CD14-positive monocyte (primary cell): ENCODE data around the gene MARCHF3. TPM values are rescaled to one million over a fixed set of nuclear protein-coding genes. Genes with fewer than 3 reads are reported as not detected.

Experiments used
- DNase-seq, 3 donors: peaks; one replicate each; pipeline ENCODE4 v3.0.0-alpha.2; 2011 to 2022
- H2AFZ ChIP-seq: 2 replicates; pipeline ENCODE4 v1.6.0; 2012; ENCODE audit warnings: mild to moderate bottlenecking, low read depth, low read length, inconsistent platforms; ENCODE audit not compliant: insufficient read depth, poor library complexity, severe bottlenecking
- H3K27ac ChIP-seq, 2 donors: 1 replicate in 1 of 2; 2 replicates in 1 of 2; pipeline ENCODE4 v1.5.1; 2012 to 2013; ENCODE audit warnings: low read length in 2 of 2, control low read depth in 1 of 2, inconsistent platforms in 1 of 2, low read depth in 1 of 2, mild to moderate bottlenecking in 1 of 2
- H3K27me3 ChIP-seq, 2 donors: one replicate each; pipeline versions ENCODE4 v1.6.0 to v1.6.1; 2011 to 2013; ENCODE audit warnings: low read length in 2 of 2; ENCODE audit not compliant: control insufficient read depth in 2 of 2, insufficient read depth in 2 of 2
- H3K36me3 ChIP-seq, 2 donors: replicated peaks in 1 of 2; 1 replicate in 1 of 2; 2 replicates in 1 of 2; pipeline versions ENCODE4 v1.5.1 to v1.6.1; 2012 to 2013; ENCODE audit warnings: low read length in 2 of 2, control low read depth in 1 of 2, inconsistent platforms in 1 of 2, mild to moderate bottlenecking in 1 of 2; ENCODE audit not compliant: insufficient read depth in 2 of 2, control insufficient read depth in 1 of 2
- H3K4me1 ChIP-seq, 2 donors: 1 replicate in 1 of 2; 2 replicates in 1 of 2; pipeline versions ENCODE4 v1.5.1 to v1.6.1; 2012 to 2013; ENCODE audit warnings: low read length in 2 of 2, control low read depth in 1 of 2, inconsistent platforms in 1 of 2, mild to moderate bottlenecking in 1 of 2, moderate library complexity in 1 of 2; ENCODE audit not compliant: insufficient read depth in 2 of 2, control insufficient read depth in 1 of 2
- H3K4me2 ChIP-seq: replicated peaks from 2 replicates; pipeline ENCODE3; 2012; ENCODE audit warnings: low read length, moderate library complexity, mild to moderate bottlenecking; ENCODE audit not compliant: poor library complexity, severe bottlenecking; ENCODE audit errors: extremely low read depth
- H3K4me3 ChIP-seq, 3 experiments: fragments of 200-600 bp in 1 of 3; sonication (generic) in 1 of 3; replicated peaks in 1 of 3; 1 replicate in 2 of 3; 2 replicates in 1 of 3; pipeline ENCODE4 v1.5.1; 2011 to 2013; ENCODE audit warnings: low read length in 3 of 3, mild to moderate bottlenecking in 3 of 3, control low read depth in 2 of 3, low read depth in 2 of 3, inconsistent platforms in 1 of 3, moderate library complexity in 1 of 3
- H3K79me2 ChIP-seq: 2 replicates; pipeline ENCODE4 v1.6.0; 2012; ENCODE audit warnings: mild to moderate bottlenecking, control low read depth, inconsistent platforms, low read length, moderate library complexity; ENCODE audit not compliant: insufficient read depth
- H3K9ac ChIP-seq: 2 replicates; pipeline ENCODE4 v1.6.0; 2017; ENCODE audit warnings: low read length, mild to moderate bottlenecking; ENCODE audit not compliant: insufficient read depth, poor library complexity, severe bottlenecking
- H3K9me3 ChIP-seq, 2 donors: replicated peaks in 1 of 2; 1 replicate in 1 of 2; 2 replicates in 1 of 2; pipeline versions ENCODE4 v1.5.1 to v1.6.1; 2012 to 2013; ENCODE audit warnings: low read length in 2 of 2, control low read depth in 1 of 2; ENCODE audit not compliant: control insufficient read depth in 1 of 2, insufficient read depth in 1 of 2
- H4K20me1 ChIP-seq: 2 replicates; pipeline ENCODE4 v1.6.0; 2012; ENCODE audit warnings: mild to moderate bottlenecking, low read length, control low read depth, moderate library complexity; ENCODE audit not compliant: insufficient read depth
- H3K27ac Mint-ChIP-seq, 7 donors: one replicate each; pipeline ENCODE4 v1.8.0; 2020; ENCODE audit warnings: mild to moderate bottlenecking in 7 of 7, mixed read lengths in 7 of 7, moderate library complexity in 6 of 7, inconsistent platforms in 2 of 7
- H3K27me3 Mint-ChIP-seq, 3 donors: one replicate each; pipeline ENCODE4 v1.8.0; 2021 to 2022; ENCODE audit warnings: low read depth in 3 of 3, mild to moderate bottlenecking in 3 of 3, mixed read lengths in 3 of 3, moderate library complexity in 3 of 3, inconsistent platforms in 1 of 3
- H3K36me3 Mint-ChIP-seq, 2 donors: one replicate each; pipeline ENCODE4 v1.8.0; 2020; ENCODE audit warnings: mixed read lengths in 2 of 2, inconsistent platforms in 1 of 2, mild to moderate bottlenecking in 1 of 2
- H3K4me1 Mint-ChIP-seq: one replicate; pipeline ENCODE4 v1.8.0; 2020; ENCODE audit warnings: mild to moderate bottlenecking, mixed read lengths
- H3K4me3 Mint-ChIP-seq, 2 donors: one replicate each; pipeline ENCODE4 v1.8.0; 2020; ENCODE audit warnings: mild to moderate bottlenecking in 2 of 2, mixed read lengths in 2 of 2, moderate library complexity in 1 of 2
- H3K9me3 Mint-ChIP-seq, 7 donors: one replicate each; pipeline ENCODE4 v1.8.0; 2020 to 2022; ENCODE audit warnings: mixed read lengths in 7 of 7, mild to moderate bottlenecking in 6 of 7, moderate library complexity in 6 of 7, inconsistent platforms in 2 of 7
- WGBS: methylation state at CpG from one replicate; pipeline ENCODE4 v1.1.5; 2013; ENCODE audit warnings: missing lambda C conversion rate; ENCODE audit not compliant: insufficient coverage; 5-methylcytosine and 5-hydroxymethylcytosine counted together
- intact Hi-C, 2 donors: fragments of 100-400 bp; cut with micrococcal nuclease; formaldehyde crosslinking; loops; one replicate each; pipeline versions ENCODE4 v1.15.0 to v1.15.1; 2023
- polyA plus RNA-seq, 3 donors: library from polyadenylated mRNA; depleted of rRNA in 1 of 3; unstranded in 2 of 3; stranded (reverse) in 1 of 3; fragments of 300-500 nt in 2 of 3; fragments of >200 nt in 1 of 3; fragmentation: Illumina TruSeq in 2 of 3; gene quantifications; 1 replicate in 2 of 3; 2 replicates in 1 of 3; pipeline ENCODE4 v1.2.3, GENCODE V29; 2012 to 2021
- TF ChIP-seq, protein P1 (sequence below): fragments of 200-600 bp; IDR thresholded peaks from one replicate; pipeline ENCODE4 v1.8.0; 2022; ENCODE audit warnings: antibody characterized with exemption, mild to moderate bottlenecking

The MARCHF3 gene
- polyA plus RNA-seq, 3 donors = 0.88 to 1.6 (median 0.96) TPM

DNA sequence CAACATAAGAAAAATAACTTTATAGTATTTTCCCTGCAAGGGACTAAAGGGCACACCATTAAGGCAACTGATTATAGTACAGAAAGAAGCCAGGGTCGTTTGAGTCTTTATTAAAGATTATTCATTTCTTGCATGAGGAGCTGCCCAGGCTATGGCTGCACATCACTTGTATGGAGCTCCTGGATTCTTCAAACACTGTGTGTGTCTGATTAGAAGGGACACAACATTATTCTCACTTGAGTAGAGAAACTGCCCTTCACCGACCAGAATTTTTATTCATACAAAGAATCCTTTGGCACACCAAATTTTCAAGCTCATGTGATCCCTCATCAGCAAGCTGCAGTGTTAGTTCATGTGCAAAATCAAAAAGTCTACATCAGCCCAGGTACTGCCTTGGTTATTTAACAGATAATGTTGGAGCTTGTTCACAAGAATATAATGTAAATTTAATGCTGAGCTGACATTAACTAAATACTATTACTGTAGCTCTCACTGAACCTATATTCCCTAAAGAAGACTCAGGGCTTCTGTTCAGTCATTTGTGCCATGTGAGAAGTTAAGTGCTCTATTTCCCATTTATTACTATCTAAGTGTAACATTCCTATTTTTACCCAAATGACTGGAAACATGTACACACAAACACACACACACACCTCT, 33.0 kb upstream of the MARCHF3 start:
- TF ChIP-seq, protein P1, sequence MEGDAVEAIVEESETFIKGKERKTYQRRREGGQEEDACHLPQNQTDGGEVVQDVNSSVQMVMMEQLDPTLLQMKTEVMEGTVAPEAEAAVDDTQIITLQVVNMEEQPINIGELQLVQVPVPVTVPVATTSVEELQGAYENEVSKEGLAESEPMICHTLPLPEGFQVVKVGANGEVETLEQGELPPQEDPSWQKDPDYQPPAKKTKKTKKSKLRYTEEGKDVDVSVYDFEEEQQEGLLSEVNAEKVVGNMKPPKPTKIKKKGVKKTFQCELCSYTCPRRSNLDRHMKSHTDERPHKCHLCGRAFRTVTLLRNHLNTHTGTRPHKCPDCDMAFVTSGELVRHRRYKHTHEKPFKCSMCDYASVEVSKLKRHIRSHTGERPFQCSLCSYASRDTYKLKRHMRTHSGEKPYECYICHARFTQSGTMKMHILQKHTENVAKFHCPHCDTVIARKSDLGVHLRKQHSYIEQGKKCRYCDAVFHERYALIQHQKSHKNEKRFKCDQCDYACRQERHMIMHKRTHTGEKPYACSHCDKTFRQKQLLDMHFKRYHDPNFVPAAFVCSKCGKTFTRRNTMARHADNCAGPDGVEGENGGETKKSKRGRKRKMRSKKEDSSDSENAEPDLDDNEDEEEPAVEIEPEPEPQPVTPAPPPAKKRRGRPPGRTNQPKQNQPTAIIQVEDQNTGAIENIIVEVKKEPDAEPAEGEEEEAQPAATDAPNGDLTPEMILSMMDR = no peak
- Histone ChIP-seq H3K27me3 (no peaks in the 10 kb centered on the region), H3K9me3 (no peaks in the 10 kb centered on the region), H4K20me1 (no peaks in the 10 kb centered on the region), H2AFZ (no peak overlapping the region), H3K4me1 (no peaks in the 10 kb centered on the region), H3K79me2 (no peaks in the 10 kb centered on the region), H3K36me3 (no peaks in the 10 kb centered on the region), H3K4me2 (no peak overlapping the region), H3K27ac (no peak overlapping the region), H3K4me3 (no peak overlapping the region), H3K9ac (no peak overlapping the region)
- intact Hi-C loops = no loop called here
- Mint-ChIP-seq H3K4me1 (peaks cover 5% of the 10 kb centered on the region), H3K36me3 (no peaks in the 10 kb centered on the region), H3K27me3 (no peaks in the 10 kb centered on the region), H3K27ac (no peak overlapping the region), H3K4me3 (no peak overlapping the region), H3K9me3 (no peaks in the 10 kb centered on the region)
- no CpG with 5 or more reads among the region's 2 CpGs for WGBS
- DNase-seq = no peak

DNA sequence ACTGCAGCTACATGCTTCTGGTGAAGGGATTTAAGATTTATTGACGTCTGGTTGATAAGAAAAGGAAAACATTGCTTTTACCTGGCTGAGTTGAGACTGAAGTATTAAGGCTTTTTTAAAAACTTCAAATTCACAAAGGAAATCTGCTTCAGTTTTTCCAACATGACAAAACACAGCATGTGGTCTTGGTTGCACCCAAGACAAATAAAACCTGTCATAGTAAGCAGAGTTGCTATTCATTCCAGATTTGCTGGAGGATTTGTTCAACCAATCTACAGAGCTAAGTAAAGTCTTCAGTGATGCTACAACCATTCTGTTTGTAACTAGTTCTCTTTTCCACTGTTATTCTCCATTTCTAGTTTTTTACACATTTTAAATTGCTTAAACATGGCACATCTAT, 31.6 kb upstream of the MARCHF3 start:
- no peaks in the 10 kb centered on the region for H3K9me3 ChIP-seq
- H3K9me3 Mint-ChIP-seq = no peaks in the 10 kb centered on the region
- no peaks in the 10 kb centered on the region for H3K27me3 Mint-ChIP-seq
- TF ChIP-seq, protein P1 = no peak
- no peak overlapping the region for H3K9ac ChIP-seq
- H3K4me2 ChIP-seq = no peak overlapping the region
- no peaks in the 10 kb centered on the region for H3K27me3 ChIP-seq
- DNase-seq = no peak
- no peaks in the 10 kb centered on the region for H3K36me3 Mint-ChIP-seq
- intact Hi-C loops = no loop called here
- H3K79me2 ChIP-seq = no peaks in the 10 kb centered on the region
- H3K4me1 Mint-ChIP-seq = peaks cover 5% of the 10 kb centered on the region
- H3K27ac ChIP-seq = no peak overlapping the region
- no peak overlapping the region for H3K4me3 ChIP-seq
- no peaks in the 10 kb centered on the region for H3K4me1 ChIP-seq
- WGBS = no CpG with 5 or more reads among the region's 1 CpG
- no peak overlapping the region for H2AFZ ChIP-seq
- no peak overlapping the region for H3K27ac Mint-ChIP-seq
- H3K4me3 Mint-ChIP-seq = no peak overlapping the region
- H3K36me3 ChIP-seq = peaks cover 0 to 3% of the 10 kb centered on the region in 2 donors
- no peaks in the 10 kb centered on the region for H4K20me1 ChIP-seq
